Measurements from ENCODE around the gene CEP85L. TPM values are rescaled to one million over a fixed set of nuclear protein-coding genes. Genes with fewer than 3 reads are reported as not detected.

The CEP85L gene
- total and polyA plus RNA-seq, 10 of the 15 experiments (the other 5 are each of a cell fraction or from before 2014, with no cell fraction given): 1.8 to 10.9 (median 7.1) TPM

- no peaks in the 10 kb centered on the region for H3K9me3 ChIP-seq (replicated peaks; ENCODE audit: control insufficient read depth, insufficient read depth, low read length)
Measured at GRCh38 chr6:118685823-118686449, 34.5 kb upstream of the CEP85L start.

More at GRCh38 chr6:118685823-118686449, 34.5 kb upstream of the CEP85L start:
- ChIA-PET POLR2A (no interaction called here), CTCF (interaction anchor here (0.6 to 1.2 kb wide), 2 partner anchors 28 to 1714 kb away, joined by 3 read pairs; no protein-coding TSS in a partner anchor), SMC1A (ENCODE audit: uncharacterized antibody, unreplicated experiment) (no interaction called here), RAD21 (ENCODE audit: unreplicated experiment) (no interaction called here)
- no peak overlapping the region for H3K4me2 ChIP-seq (ENCODE audit: control insufficient read depth, insufficient read depth)
- no peaks in the 10 kb centered on the region for H3K36me3 ChIP-seq (ENCODE audit: control insufficient read depth in 2 of 2, insufficient read depth in 2 of 2, low read length in 1 of 2)
- DNase-seq (ENCODE audit: low read depth, low spot score): no peak
- no peaks in the 10 kb centered on the region for H4K20me1 ChIP-seq (ENCODE audit: control insufficient read depth, insufficient read depth)
- no peak overlapping the region for H2AFZ ChIP-seq (ENCODE audit: control insufficient read depth, low read depth, low read length)
- WGBS (ENCODE audit: insufficient coverage, insufficient replicate concordance, low lambda C conversion rate, missing lambda C conversion rate): 74% methylated on average over 7 of the region's 7 CpGs
- in situ Hi-C loops (cut with MboI): no loop called here
- no peaks in the 10 kb centered on the region for H3K4me1 ChIP-seq (ENCODE audit: control insufficient read depth, insufficient read depth, low read length)
- TF ChIP-seq PAX5 (IDR thresholded peaks at IDR 0.05; ENCODE audit: borderline replicate concordance, low read depth, low read length) (no peak), USF2 (IDR thresholded peaks at IDR 0.05; ENCODE audit: borderline replicate concordance, low read depth, low read length) (no peak), RELB (IDR thresholded peaks at IDR 0.05; ENCODE audit: low read depth) (no peak), BRCA1 (IDR thresholded peaks at IDR 0.05; ENCODE audit: low read depth, low read length) (no peak), ESRRA (IDR thresholded peaks at IDR 0.05; ENCODE audit: low read length) (no peak), CTCF (IDR thresholded peaks at IDR 0.05 in 2 of 3, conservative IDR thresholded peaks at IDR 0.05 in 1 of 3; ENCODE audit: control insufficient read depth in 2 of 3, extremely low read depth in 1 of 3, insufficient read depth in 1 of 3, low read depth in 3 of 3, low read length in 3 of 3) (no peak), ATF2 (IDR thresholded peaks at IDR 0.05; ENCODE audit: low read length) (no peak), SIX5 (IDR thresholded peaks at IDR 0.05; ENCODE audit: low read depth, low read length, severe bottlenecking) (no peak), KDM1A (IDR thresholded peaks at IDR 0.05; ENCODE audit: borderline replicate concordance) (no peak), ATF3 (IDR thresholded peaks at IDR 0.05; ENCODE audit: borderline replicate concordance, extremely low read depth, low read depth, low read length) (no peak), NR2F1 (conservative IDR thresholded peaks at IDR 0.05) (no peak)
- H3K9ac ChIP-seq (ENCODE audit: control insufficient read depth, insufficient read depth, low read length): no peak overlapping the region
- no peak overlapping the region for H3K27ac ChIP-seq (ENCODE audit: control insufficient read depth, insufficient read depth)
- H3K27me3 ChIP-seq (replicated peaks in 1 of 2; ENCODE audit: control insufficient read depth in 2 of 2, insufficient read depth in 2 of 2, low read length in 1 of 2): no peaks in the 10 kb centered on the region
- H3K79me2 ChIP-seq (ENCODE audit: control insufficient read depth, insufficient read depth, low read length): no peaks in the 10 kb centered on the region
- no peak for FAIRE-seq
- intact Hi-C loops (cut with micrococcal nuclease; ENCODE audit: unreplicated experiment): no loop called here
- H3K4me3 ChIP-seq: no peak overlapping the region
- BruUV-seq (replicated peaks): no TSS peak
- ATAC-seq: no peak

Measured in GM12878 (cell line).